CD4-positive, alpha-beta T cell treated with Interleukin-15 for 4 hours (primary cell): ENCODE results near the gene LARGE2.

Experiments used
- DNase-seq: peaks from one replicate; pipeline ENCODE4 v3.0.0-alpha.2; 2020; ENCODE audit warnings: low spot score

Gene LARGE2

GRCh38 chr11:45930031-45930794, 7.8 kb downstream of the LARGE2 start:
- DNase-seq = peak; percentile 49

GRCh38 chr11:45930951-45931570, 8.6 kb downstream of the LARGE2 start:
- no peak for DNase-seq

- no peak for DNase-seq
Observed at GRCh38 chr11:45931739-45932138, 9.3 kb downstream of the LARGE2 start.

GRCh38 chr11:45932217-45932616, 9.8 kb downstream of the LARGE2 start:
- no peak for DNase-seq

GRCh38 chr11:45933131-45933831, 10.8 kb downstream of the LARGE2 start:
- no peak for DNase-seq

GRCh38 chr11:45933846-45934579, 11.6 kb downstream of the LARGE2 start:
- no peak for DNase-seq

GRCh38 chr11:45934580-45935318, 12.3 kb downstream of the LARGE2 start:
- no peak for DNase-seq

GRCh38 chr11:45935349-45936064, 13.1 kb downstream of the LARGE2 start:
- no peak for DNase-seq

GRCh38 chr11:45936511-45937054, 14.1 kb downstream of the LARGE2 start:
- no peak for DNase-seq

GRCh38 chr11:45937916-45938315, 15.5 kb downstream of the LARGE2 start:
- DNase-seq = no peak

- no peak for DNase-seq
Observed at GRCh38 chr11:45939836-45940235, 17.4 kb downstream of the LARGE2 start.

GRCh38 chr11:45941285-45941684, 18.8 kb downstream of the LARGE2 start:
- DNase-seq = no peak

- no peak for DNase-seq
Observed at GRCh38 chr11:45942381-45942780, 19.9 kb downstream of the LARGE2 start.

GRCh38 chr11:45945397-45945999, 23.0 kb downstream of the LARGE2 start:
- DNase-seq = no peak

GRCh38 chr11:45947885-45948284, 25.4 kb downstream of the LARGE2 start:
- DNase-seq = no peak

- DNase-seq = no peak
Observed at GRCh38 chr11:45948356-45948755, 25.9 kb downstream of the LARGE2 start.

GRCh38 chr11:45949992-45950407, 27.5 kb downstream of the LARGE2 start:
- no peak for DNase-seq

GRCh38 chr11:45959851-45960250, 37.4 kb downstream of the LARGE2 start:
- DNase-seq = no peak

GRCh38 chr11:45960387-45961095, 38.1 kb downstream of the LARGE2 start:
- DNase-seq = no peak
